ENCODE measurements around the gene PCBP2. TPM values are rescaled to one million over a fixed set of nuclear protein-coding genes. Genes with fewer than 3 reads are reported as not detected.
"Not testable (repeated sequence)": the region's sequence is repeated elsewhere in the genome, so short reads cannot be mapped to it uniquely, and the experiment has no call there.

The PCBP2 gene
- total and polyA plus RNA-seq, 3 experiments from 2014 or later, result 104 to 1,025 (median 995) TPM

- peak overlapping the region in 1 of 8 donors; percentile 18 for H3K27ac Mint-ChIP-seq
- peaks cover 18 to 29% (median 23%) of the 10 kb centered on the region in 3 donors for H3K4me1 Mint-ChIP-seq
- H3K4me1 ChIP-seq (ENCODE audit: insufficient read depth, low read length); H3K27ac ChIP-seq (ENCODE audit: low read depth, low read length); H3K9me3 Mint-ChIP-seq; H3K9me3 ChIP-seq (ENCODE audit: low read length); H3K4me3 Mint-ChIP-seq; H3K27me3 Mint-ChIP-seq; H3K4me3 ChIP-seq (ENCODE audit: low read length); H3K27me3 ChIP-seq (ENCODE audit: insufficient read depth, low read length, poor library complexity, severe bottlenecking); H3K36me3 ChIP-seq (ENCODE audit: insufficient read depth, low read length): not testable (repeated sequence)
- DNase-seq, result peak in 1 of 5 donors; percentile 1
- ChIA-PET POLR2A (interaction anchor here (0.6 kb wide), 2 partner anchors 59 to 92 kb away, joined by 3 read pairs; no protein-coding TSS in a partner anchor), CTCF (interaction anchor here (1.0 to 2.7 kb wide), 8 partner anchors 35 to 96 kb away, joined by 3 to 21 read pairs (median 4); partner anchors contain the start of gene AAAS)
- peaks cover 0 to 17% (median 0%) of the 10 kb centered on the region in 3 donors for H3K36me3 Mint-ChIP-seq
Observed at GRCh38 chr12:53417291-53417816, 34.5 kb upstream of the PCBP2 start.

- CTCF ChIA-PET, result interaction anchor here (0.7 to 2.7 kb wide), 9 partner anchors 17 to 97 kb away, joined by 3 to 21 read pairs (median 4); partner anchors contain the start of gene AAAS
- POLR2A ChIA-PET, result interaction anchor here (0.6 to 0.7 kb wide), 5 partner anchors 17 to 73 kb away, joined by 3 to 6 read pairs (median 4); no protein-coding TSS in a partner anchor
- H3K9me3 ChIP-seq (ENCODE audit: low read length), result no peaks in the 10 kb centered on the region
- H3K9me3 Mint-ChIP-seq, result no peaks in the 10 kb centered on the region
- H3K27ac Mint-ChIP-seq, result no peak overlapping the region
- no peak overlapping the region for H3K4me3 ChIP-seq (ENCODE audit: low read length)
- H3K27ac ChIP-seq (ENCODE audit: low read depth, low read length), result no peak overlapping the region
- H3K4me1 Mint-ChIP-seq, result peaks cover 10 to 21% (median 14%) of the 10 kb centered on the region in 3 donors
- H3K36me3 Mint-ChIP-seq, result peaks cover 0 to 9% (median 0%) of the 10 kb centered on the region in 3 donors
- no peaks in the 10 kb centered on the region for H3K27me3 ChIP-seq (ENCODE audit: insufficient read depth, low read length, poor library complexity, severe bottlenecking)
- H3K27me3 Mint-ChIP-seq, result no peaks in the 10 kb centered on the region
- H3K36me3 ChIP-seq (ENCODE audit: insufficient read depth, low read length), result no peaks in the 10 kb centered on the region
- no peak for DNase-seq
- H3K4me1 ChIP-seq (ENCODE audit: insufficient read depth, low read length), result peaks cover 4% of the 10 kb centered on the region
- H3K4me3 Mint-ChIP-seq, result no peak overlapping the region
Observed at GRCh38 chr12:53418221-53418620, 33.7 kb upstream of the PCBP2 start.

- Mint-ChIP-seq H3K4me1 (peaks cover 8 to 17% (median 11%) of the 10 kb centered on the region in 3 donors), H3K36me3 (no peaks in the 10 kb centered on the region), H3K27me3 (no peaks in the 10 kb centered on the region), H3K9me3 (no peaks in the 10 kb centered on the region), H3K4me3 (peak overlapping the region in 1 of 7 donors; percentile 0), H3K27ac (peak overlapping the region in 1 of 8 donors; percentile 40)
- H3K9me3 ChIP-seq (ENCODE audit: low read length), result no peaks in the 10 kb centered on the region
- no peak overlapping the region for H3K27ac ChIP-seq (ENCODE audit: low read depth, low read length)
- H3K4me3 ChIP-seq (ENCODE audit: low read length), result no peak overlapping the region
- CTCF ChIA-PET, result interaction anchor here (1.1 to 7.1 kb wide), 6 partner anchors 10 to 98 kb away, joined by 3 to 121 read pairs (median 18); partner anchors contain the start of genes AAAS and NPFF
- POLR2A ChIA-PET, result no interaction called here
- no peaks in the 10 kb centered on the region for H3K36me3 ChIP-seq (ENCODE audit: insufficient read depth, low read length)
- H3K4me1 ChIP-seq (ENCODE audit: insufficient read depth, low read length), result peaks cover 4% of the 10 kb centered on the region
- H3K27me3 ChIP-seq (ENCODE audit: insufficient read depth, low read length, poor library complexity, severe bottlenecking), result no peaks in the 10 kb centered on the region
- DNase-seq, result no peak
Observed at GRCh38 chr12:53419756-53420155, 32.1 kb upstream of the PCBP2 start.

- H3K27me3 ChIP-seq (ENCODE audit: insufficient read depth, low read length, poor library complexity, severe bottlenecking); H3K4me3 ChIP-seq (ENCODE audit: low read length); H3K4me1 ChIP-seq (ENCODE audit: insufficient read depth, low read length); DNase-seq; H3K9me3 ChIP-seq (ENCODE audit: low read length); H3K9me3 Mint-ChIP-seq; H3K27ac Mint-ChIP-seq; H3K36me3 ChIP-seq (ENCODE audit: insufficient read depth, low read length); H3K4me3 Mint-ChIP-seq; H3K27me3 Mint-ChIP-seq; H3K36me3 Mint-ChIP-seq; H3K27ac ChIP-seq (ENCODE audit: low read depth, low read length): not testable (repeated sequence)
- ChIA-PET POLR2A (interaction anchor here (0.6 to 1.8 kb wide), 5 partner anchors 86 to 416 kb away, joined by 3 to 9 read pairs (median 5); partner anchors contain the start of genes AAAS and SP7), CTCF (interaction anchor here (0.7 to 7.1 kb wide), 13 partner anchors 14 to 357 kb away, joined by 3 to 121 read pairs (median 6); partner anchors contain the start of genes NPFF and SP1)
- H3K4me1 Mint-ChIP-seq, result peaks cover 8 to 13% (median 11%) of the 10 kb centered on the region in 3 donors
Observed at GRCh38 chr12:53422247-53422646, 29.7 kb upstream of the PCBP2 start.

GRCh38 chr12:53423597-53423996, 28.3 kb upstream of the PCBP2 start, which contains the start of gene AMHR2:
AMHR2 (plus strand) TSS chr12:53423855; CDS start chr12:53423935, 80 bp downstream.
- Histone ChIP-seq H3K27me3 (ENCODE audit: insufficient read depth, low read length, poor library complexity, severe bottlenecking) (no peaks in the 10 kb centered on the region), H3K4me3 (ENCODE audit: low read length) (no peak within 1 kb of the TSS), H3K27ac (ENCODE audit: low read depth, low read length) (peak within 1 kb of the TSS; percentile 81), H3K36me3 (ENCODE audit: insufficient read depth, low read length) (no peaks in the 10 kb centered on the region), H3K9me3 (ENCODE audit: low read length) (no peaks in the 10 kb centered on the region), H3K4me1 (ENCODE audit: insufficient read depth, low read length) (peaks cover 4% of the 10 kb centered on the region)
- POLR2A ChIA-PET, result no interaction called here
- Mint-ChIP-seq H3K27me3 (no peaks in the 10 kb centered on the region), H3K4me3 (no peak within 1 kb of the TSS), H3K4me1 (peaks cover 5 to 9% (median 6%) of the 10 kb centered on the region in 3 donors), H3K36me3 (no peaks in the 10 kb centered on the region), H3K27ac (no peak within 1 kb of the TSS), H3K9me3 (no peaks in the 10 kb centered on the region)
- DNase-seq, result no peak
- CTCF ChIA-PET, result interaction anchor here (0.9 to 7.1 kb wide), 5 partner anchors 9 to 85 kb away, joined by 3 to 121 read pairs (median 7); partner anchors contain the start of gene NPFF

DNA sequence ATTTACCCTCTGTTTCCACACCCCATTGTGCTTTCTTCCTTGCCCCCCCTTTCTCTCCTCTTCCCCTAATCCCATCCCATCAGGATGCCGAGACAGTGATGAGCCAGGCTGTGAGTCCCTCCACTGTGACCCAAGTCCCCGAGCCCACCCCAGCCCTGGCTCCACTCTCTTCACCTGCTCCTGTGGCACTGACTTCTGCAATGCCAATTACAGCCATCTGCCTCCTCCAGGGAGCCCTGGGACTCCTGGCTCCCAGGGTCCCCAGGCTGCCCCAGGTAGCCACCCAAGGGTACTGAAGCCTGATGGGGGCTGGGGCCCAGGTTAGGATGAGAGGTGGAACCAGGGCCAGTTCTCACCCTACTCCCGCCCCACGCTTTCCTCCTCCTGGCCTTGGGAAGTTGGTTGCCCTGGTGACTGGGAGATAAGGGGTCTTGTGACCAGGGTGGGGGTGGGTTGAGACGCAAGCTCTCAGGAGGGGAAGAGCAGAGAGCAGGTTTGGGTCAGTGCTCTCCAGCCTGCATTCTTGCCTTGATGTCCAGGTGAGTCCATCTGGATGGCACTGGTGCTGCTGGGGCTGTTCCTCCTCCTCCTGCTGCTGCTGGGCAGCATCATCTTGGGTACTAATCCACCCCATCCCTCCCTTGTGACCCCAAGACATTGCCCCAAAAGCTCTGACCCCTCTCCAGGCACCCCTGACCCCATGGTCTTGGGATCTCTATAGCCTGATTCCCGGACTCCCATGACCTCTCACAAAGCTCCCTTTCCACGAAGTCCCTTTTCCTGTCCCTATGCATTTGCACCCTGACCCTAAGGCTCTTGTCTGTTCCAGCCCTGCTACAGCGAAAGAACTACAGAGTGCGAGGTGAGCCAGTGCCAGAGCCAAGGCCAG, 27.0 kb upstream of the PCBP2 start:
- no peak overlapping the region for H3K4me3 Mint-ChIP-seq
- H3K36me3 ChIP-seq (ENCODE audit: insufficient read depth, low read length), result no peaks in the 10 kb centered on the region
- peaks cover 5 to 6% (median 5%) of the 10 kb centered on the region in 3 donors for H3K4me1 Mint-ChIP-seq
- H3K36me3 Mint-ChIP-seq, result no peaks in the 10 kb centered on the region
- ChIA-PET POLR2A (interaction anchor here (0.5 to 0.9 kb wide), 2 partner anchors 33 to 77 kb away, joined by 3 to 5 read pairs; no protein-coding TSS in a partner anchor), CTCF (interaction anchor here (1.3 to 7.1 kb wide), 3 partner anchors 73 to 104 kb away, joined by 4 to 121 read pairs (median 7); partner anchors contain the start of gene AAAS)
- no peaks in the 10 kb centered on the region for H3K27me3 Mint-ChIP-seq
- no peaks in the 10 kb centered on the region for H3K27me3 ChIP-seq (ENCODE audit: insufficient read depth, low read length, poor library complexity, severe bottlenecking)
- DNase-seq, result no peak
- peaks cover 4% of the 10 kb centered on the region for H3K4me1 ChIP-seq (ENCODE audit: insufficient read depth, low read length)
- H3K4me3 ChIP-seq (ENCODE audit: low read length), result no peak overlapping the region
- H3K27ac ChIP-seq (ENCODE audit: low read depth, low read length), result peak overlapping the region; percentile 81
- no peak overlapping the region for H3K27ac Mint-ChIP-seq
- no peaks in the 10 kb centered on the region for H3K9me3 ChIP-seq (ENCODE audit: low read length)
- H3K9me3 Mint-ChIP-seq, result no peaks in the 10 kb centered on the region

GRCh38 chr12:53425515-53426150, 26.3 kb upstream of the PCBP2 start:
- no peak overlapping the region for H3K4me3 Mint-ChIP-seq
- Histone ChIP-seq H3K4me3 (ENCODE audit: low read length) (no peak overlapping the region), H3K9me3 (ENCODE audit: low read length) (no peaks in the 10 kb centered on the region), H3K27me3 (ENCODE audit: insufficient read depth, low read length, poor library complexity, severe bottlenecking) (no peaks in the 10 kb centered on the region), H3K4me1 (ENCODE audit: insufficient read depth, low read length) (peaks cover 4% of the 10 kb centered on the region), H3K36me3 (ENCODE audit: insufficient read depth, low read length) (no peaks in the 10 kb centered on the region), H3K27ac (ENCODE audit: low read depth, low read length) (peak overlapping the region; percentile 81)
- ChIA-PET POLR2A (interaction anchor here (0.9 kb wide), 1 partner anchor 77 kb away, joined by 3 read pairs; no protein-coding TSS in a partner anchor), CTCF (interaction anchor here (1.3 to 7.1 kb wide), 3 partner anchors 73 to 104 kb away, joined by 4 to 121 read pairs (median 7); partner anchors contain the start of gene AAAS)
- no peaks in the 10 kb centered on the region for H3K27me3 Mint-ChIP-seq
- no peak for DNase-seq
- peaks cover 5 to 6% (median 5%) of the 10 kb centered on the region in 3 donors for H3K4me1 Mint-ChIP-seq
- H3K27ac Mint-ChIP-seq, result no peak overlapping the region
- no peaks in the 10 kb centered on the region for H3K36me3 Mint-ChIP-seq
- no peaks in the 10 kb centered on the region for H3K9me3 Mint-ChIP-seq
